K562 (cell line): ENCODE measurements around the gene MSTN. TPM values are rescaled to one million over a fixed set of nuclear protein-coding genes. Genes with fewer than 3 reads are reported as not detected.

Source experiments
- AFF1 ChIP-seq, 2 experiments: fragments of 450-650 bp; IDR thresholded peaks; 2 replicates each; pipeline ENCODE4 v1.6.1; 2018; ENCODE audit warnings: mild to moderate bottlenecking in 2 of 2, low read depth in 1 of 2; ENCODE audit not compliant: partially characterized antibody in 2 of 2
- EP400 ChIP-seq: fragments of 450-650 bp; IDR thresholded peaks from 2 replicates; pipeline ENCODE4 v1.6.1; 2017; ENCODE audit warnings: antibody characterized with exemption, mild to moderate bottlenecking, moderate library complexity
- HMBOX1 ChIP-seq: sonication (generic); IDR thresholded peaks from 2 replicates; pipeline ENCODE4 v1.6.1; 2016
- NRF1 ChIP-seq, 2 experiments: fragments of 450-650 bp; IDR thresholded peaks in 1 of 2; conservative IDR thresholded peaks in 1 of 2; 2 replicates each; pipeline ENCODE4 v1.6.1; 2014; ENCODE audit warnings: mild to moderate bottlenecking in 2 of 2
- PREB ChIP-seq: sonication (generic); formaldehyde crosslinking; IDR thresholded peaks from 2 replicates; pipeline ENCODE4 v1.8.1; 2023; ENCODE audit warnings: mild to moderate bottlenecking, missing genetic modification reagents
- polyA plus RNA-seq, 8 experiments: library from polyadenylated mRNA; depleted of rRNA in 4 of 8; stranded (reverse) in 5 of 8; unstranded in 3 of 8; fragments of >200 nt; fragmentation: Nextera tagmentation in 2 of 8; fragmentation: Illumina TruSeq in 1 of 8; extraction: Ambion mirVana in 2 of 8; extraction: Trizol in 1 of 8; gene quantifications; 2 replicates each; pipeline versions ENCODE4 v1.2.1 to v1.2.3, GENCODE V29; 2011 to 2014; ENCODE audit warnings: inconsistent platforms in 1 of 8, missing spikeins in 1 of 8
- total RNA-seq, 7 experiments: library from RNA; depleted of rRNA in 6 of 7; stranded (reverse); fragments of >200 nt in 6 of 7; fragmentation: Illumina TruSeq in 2 of 7; extraction: Trizol in 2 of 7; gene quantifications; 2 replicates each; pipeline versions ENCODE4 v1.2.1 to v1.2.3, GENCODE V29; 2011 to 2021; ENCODE audit warnings: low replicate concordance in 1 of 7
- TF ChIP-seq, protein P1 (sequence below), 2 experiments: fragments of 450-650 bp in 1 of 2; sonication (generic) in 1 of 2; formaldehyde crosslinking in 1 of 2; IDR thresholded peaks; 2 replicates each; pipeline versions ENCODE4 v1.7.1 to v1.9.0; 2016 to 2022; ENCODE audit warnings: inconsistent platforms in 1 of 2, mild to moderate bottlenecking in 1 of 2, missing genetic modification reagents in 1 of 2

The MSTN gene
- total and polyA plus RNA-seq, 9 of the 15 experiments (the other 6 are each of a cell fraction or from before 2014, with no cell fraction given) = not detected

DNA sequence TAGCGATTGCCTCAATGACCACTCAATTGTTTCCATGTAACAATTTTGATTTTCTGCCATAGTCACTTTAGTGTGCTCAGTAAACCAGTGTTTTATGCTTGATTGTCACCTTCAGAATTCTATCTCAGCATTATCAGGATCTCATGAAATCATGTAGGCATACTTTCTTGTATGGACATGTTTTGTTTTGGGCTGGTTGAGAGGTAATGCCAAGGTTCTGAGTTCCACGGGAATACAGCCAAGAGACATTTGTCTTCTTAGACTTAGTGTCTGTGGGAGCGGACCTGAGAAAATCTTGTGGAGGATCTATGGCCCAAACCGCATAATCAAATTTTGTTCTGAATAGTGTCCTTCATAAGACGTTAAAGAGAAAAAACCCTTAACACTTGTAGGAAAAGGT, 10.2 kb downstream of the MSTN start (continued):
- TF ChIP-seq, protein P1, sequence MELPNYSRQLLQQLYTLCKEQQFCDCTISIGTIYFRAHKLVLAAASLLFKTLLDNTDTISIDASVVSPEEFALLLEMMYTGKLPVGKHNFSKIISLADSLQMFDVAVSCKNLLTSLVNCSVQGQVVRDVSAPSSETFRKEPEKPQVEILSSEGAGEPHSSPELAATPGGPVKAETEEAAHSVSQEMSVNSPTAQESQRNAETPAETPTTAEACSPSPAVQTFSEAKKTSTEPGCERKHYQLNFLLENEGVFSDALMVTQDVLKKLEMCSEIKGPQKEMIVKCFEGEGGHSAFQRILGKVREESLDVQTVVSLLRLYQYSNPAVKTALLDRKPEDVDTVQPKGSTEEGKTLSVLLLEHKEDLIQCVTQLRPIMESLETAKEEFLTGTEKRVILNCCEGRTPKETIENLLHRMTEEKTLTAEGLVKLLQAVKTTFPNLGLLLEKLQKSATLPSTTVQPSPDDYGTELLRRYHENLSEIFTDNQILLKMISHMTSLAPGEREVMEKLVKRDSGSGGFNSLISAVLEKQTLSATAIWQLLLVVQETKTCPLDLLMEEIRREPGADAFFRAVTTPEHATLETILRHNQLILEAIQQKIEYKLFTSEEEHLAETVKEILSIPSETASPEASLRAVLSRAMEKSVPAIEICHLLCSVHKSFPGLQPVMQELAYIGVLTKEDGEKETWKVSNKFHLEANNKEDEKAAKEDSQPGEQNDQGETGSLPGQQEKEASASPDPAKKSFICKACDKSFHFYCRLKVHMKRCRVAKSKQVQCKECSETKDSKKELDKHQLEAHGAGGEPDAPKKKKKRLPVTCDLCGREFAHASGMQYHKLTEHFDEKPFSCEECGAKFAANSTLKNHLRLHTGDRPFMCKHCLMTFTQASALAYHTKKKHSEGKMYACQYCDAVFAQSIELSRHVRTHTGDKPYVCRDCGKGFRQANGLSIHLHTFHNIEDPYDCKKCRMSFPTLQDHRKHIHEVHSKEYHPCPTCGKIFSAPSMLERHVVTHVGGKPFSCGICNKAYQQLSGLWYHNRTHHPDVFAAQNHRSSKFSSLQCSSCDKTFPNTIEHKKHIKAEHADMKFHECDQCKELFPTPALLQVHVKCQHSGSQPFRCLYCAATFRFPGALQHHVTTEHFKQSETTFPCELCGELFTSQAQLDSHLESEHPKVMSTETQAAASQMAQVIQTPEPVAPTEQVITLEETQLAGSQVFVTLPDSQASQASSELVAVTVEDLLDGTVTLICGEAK (IDR thresholded peaks at IDR 0.05) = no peak
- TF ChIP-seq, protein P1 (CRISPR knock-in tag; IDR thresholded peaks at IDR 0.05) = no peak
- TF ChIP-seq NRF1 (conservative IDR thresholded peaks at IDR 0.05 in 1 of 2, IDR thresholded peaks at IDR 0.05 in 1 of 2) (no peak), AFF1 (IDR thresholded peaks at IDR 0.05; ENCODE audit: low read depth in 1 of 2, partially characterized antibody in 2 of 2) (no peak), PREB (CRISPR knock-in tag) (no peak), HMBOX1 (no peak), EP400 (no peak)
